Tibial artery (tissue), 4 donors: ENCODE measurements around the gene WNK4.

Experiments used
- DNase-seq, 2 donors: peaks; one replicate each; pipeline ENCODE4 v3.0.0-alpha.2; 2019
- H3K27ac ChIP-seq, 2 donors: fragments of 200-600 bp; sonication (generic) in 1 of 2; 1 replicate in 1 of 2; 2 replicates in 1 of 2; pipeline ENCODE4 v1.5.1; 2018 to 2019; ENCODE audit warnings: mild to moderate bottlenecking in 1 of 2
- H3K27me3 ChIP-seq, 2 donors: fragments of 200-600 bp; sonication (generic) in 1 of 2; one replicate each; pipeline versions ENCODE4 v1.5.1 to v1.6.0; 2016 to 2019
- H3K36me3 ChIP-seq, 3 donors: fragments of 200-600 bp; sonication (generic) in 2 of 3; one replicate each; pipeline ENCODE4 v1.5.1; 2016 to 2019; ENCODE audit warnings: mild to moderate bottlenecking in 2 of 3
- H3K4me1 ChIP-seq, 4 donors: fragments of 200-600 bp; sonication (generic) in 2 of 4; 1 replicate in 3 of 4; 2 replicates in 1 of 4; pipeline ENCODE4 v1.5.1; 2016 to 2019
- H3K4me3 ChIP-seq, 2 donors: fragments of 200-600 bp; sonication (generic) in 1 of 2; 1 replicate in 1 of 2; 2 replicates in 1 of 2; pipeline ENCODE4 v1.5.1; 2018 to 2019; ENCODE audit warnings: mild to moderate bottlenecking in 2 of 2
- H3K9me3 ChIP-seq, 3 donors: fragments of 200-600 bp; sonication (generic) in 1 of 3; one replicate each; pipeline ENCODE4 v1.5.1; 2016 to 2019
- intact Hi-C: fragments of 100-400 bp; cut with DNase I; formaldehyde crosslinking; loops from one replicate; pipeline ENCODE4 v1.15.0; 2023; ENCODE audit warnings: low total_unique reads
- TF ChIP-seq, protein P1 (sequence below), 2 experiments: fragments of 200-600 bp in 1 of 2; fragments of 450-650 bp in 1 of 2; IDR thresholded peaks; one replicate each; pipeline ENCODE4 v1.5.1; 2017 to 2019; ENCODE audit warnings: antibody characterized with exemption in 2 of 2, mild to moderate bottlenecking in 1 of 2, moderate library complexity in 1 of 2

Gene WNK4

DNA sequence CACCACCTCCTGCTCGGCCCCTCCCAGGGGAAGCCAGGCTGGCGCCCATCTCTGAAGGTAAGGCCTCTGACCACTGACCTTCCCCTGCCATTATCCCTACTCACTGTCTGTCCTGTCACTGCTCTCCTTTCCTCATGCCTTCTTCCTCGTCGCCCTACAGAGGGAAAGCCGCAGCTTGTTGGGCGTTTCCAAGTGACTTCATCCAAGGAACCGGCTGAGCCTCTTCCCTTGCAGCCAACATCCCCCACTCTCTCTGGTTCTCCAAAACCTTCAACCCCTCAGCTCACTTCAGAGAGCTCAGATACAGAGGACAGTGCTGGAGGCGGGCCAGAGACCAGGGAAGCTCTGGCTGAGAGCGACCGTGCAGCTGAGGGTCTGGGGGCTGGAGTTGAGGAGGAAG is 15.1 kb downstream of the WNK4 start:
- intact Hi-C loops = no loop called here
- peaks cover 0 to 21% (median 4%) of the 10 kb centered on the region in 3 donors for H3K36me3 ChIP-seq
- no peak for DNase-seq
- H3K4me1 ChIP-seq = peaks cover 0 to 22% (median 19%) of the 10 kb centered on the region in 4 donors
- TF ChIP-seq, protein P1, sequence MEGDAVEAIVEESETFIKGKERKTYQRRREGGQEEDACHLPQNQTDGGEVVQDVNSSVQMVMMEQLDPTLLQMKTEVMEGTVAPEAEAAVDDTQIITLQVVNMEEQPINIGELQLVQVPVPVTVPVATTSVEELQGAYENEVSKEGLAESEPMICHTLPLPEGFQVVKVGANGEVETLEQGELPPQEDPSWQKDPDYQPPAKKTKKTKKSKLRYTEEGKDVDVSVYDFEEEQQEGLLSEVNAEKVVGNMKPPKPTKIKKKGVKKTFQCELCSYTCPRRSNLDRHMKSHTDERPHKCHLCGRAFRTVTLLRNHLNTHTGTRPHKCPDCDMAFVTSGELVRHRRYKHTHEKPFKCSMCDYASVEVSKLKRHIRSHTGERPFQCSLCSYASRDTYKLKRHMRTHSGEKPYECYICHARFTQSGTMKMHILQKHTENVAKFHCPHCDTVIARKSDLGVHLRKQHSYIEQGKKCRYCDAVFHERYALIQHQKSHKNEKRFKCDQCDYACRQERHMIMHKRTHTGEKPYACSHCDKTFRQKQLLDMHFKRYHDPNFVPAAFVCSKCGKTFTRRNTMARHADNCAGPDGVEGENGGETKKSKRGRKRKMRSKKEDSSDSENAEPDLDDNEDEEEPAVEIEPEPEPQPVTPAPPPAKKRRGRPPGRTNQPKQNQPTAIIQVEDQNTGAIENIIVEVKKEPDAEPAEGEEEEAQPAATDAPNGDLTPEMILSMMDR (IDR thresholded peaks at IDR 0.05) = no peak
- no peaks in the 10 kb centered on the region for H3K27me3 ChIP-seq
- no peak overlapping the region for H3K4me3 ChIP-seq
- no peaks in the 10 kb centered on the region for H3K9me3 ChIP-seq
- no peak overlapping the region for H3K27ac ChIP-seq

DNA sequence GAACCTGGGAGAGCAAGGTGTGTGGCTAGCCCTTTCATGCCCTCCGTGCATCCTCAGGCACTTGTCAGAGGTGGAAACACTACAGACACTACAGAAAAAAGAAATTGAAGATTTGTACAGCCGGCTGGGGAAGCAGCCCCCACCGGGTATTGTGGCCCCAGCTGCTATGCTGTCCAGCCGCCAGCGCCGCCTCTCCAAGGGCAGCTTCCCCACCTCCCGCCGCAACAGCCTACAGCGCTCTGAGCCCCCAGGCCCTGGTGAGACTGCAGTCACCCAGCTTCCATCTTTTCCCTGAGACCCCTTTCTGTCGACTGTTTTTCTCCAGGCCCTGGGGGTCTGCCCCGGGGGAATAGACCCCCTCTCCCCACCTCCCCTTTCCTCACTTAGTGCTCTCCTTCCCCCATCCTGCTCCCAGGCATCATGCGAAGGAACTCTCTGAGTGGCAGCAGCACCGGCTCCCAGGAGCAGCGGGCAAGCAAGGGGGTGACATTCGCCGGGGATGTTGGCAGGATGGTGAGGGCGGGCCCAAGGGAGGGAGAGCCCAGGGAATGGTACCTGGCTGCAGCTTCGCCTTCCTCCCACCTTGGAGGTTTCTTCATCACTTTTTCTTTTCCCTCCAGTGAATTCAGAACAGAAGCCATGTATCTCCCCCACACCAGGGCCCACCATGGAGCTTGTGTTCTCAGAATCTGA is 15.8 kb downstream of the WNK4 start:
- intact Hi-C loops = no loop called here
- no peak overlapping the region for H3K27ac ChIP-seq

DNA sequence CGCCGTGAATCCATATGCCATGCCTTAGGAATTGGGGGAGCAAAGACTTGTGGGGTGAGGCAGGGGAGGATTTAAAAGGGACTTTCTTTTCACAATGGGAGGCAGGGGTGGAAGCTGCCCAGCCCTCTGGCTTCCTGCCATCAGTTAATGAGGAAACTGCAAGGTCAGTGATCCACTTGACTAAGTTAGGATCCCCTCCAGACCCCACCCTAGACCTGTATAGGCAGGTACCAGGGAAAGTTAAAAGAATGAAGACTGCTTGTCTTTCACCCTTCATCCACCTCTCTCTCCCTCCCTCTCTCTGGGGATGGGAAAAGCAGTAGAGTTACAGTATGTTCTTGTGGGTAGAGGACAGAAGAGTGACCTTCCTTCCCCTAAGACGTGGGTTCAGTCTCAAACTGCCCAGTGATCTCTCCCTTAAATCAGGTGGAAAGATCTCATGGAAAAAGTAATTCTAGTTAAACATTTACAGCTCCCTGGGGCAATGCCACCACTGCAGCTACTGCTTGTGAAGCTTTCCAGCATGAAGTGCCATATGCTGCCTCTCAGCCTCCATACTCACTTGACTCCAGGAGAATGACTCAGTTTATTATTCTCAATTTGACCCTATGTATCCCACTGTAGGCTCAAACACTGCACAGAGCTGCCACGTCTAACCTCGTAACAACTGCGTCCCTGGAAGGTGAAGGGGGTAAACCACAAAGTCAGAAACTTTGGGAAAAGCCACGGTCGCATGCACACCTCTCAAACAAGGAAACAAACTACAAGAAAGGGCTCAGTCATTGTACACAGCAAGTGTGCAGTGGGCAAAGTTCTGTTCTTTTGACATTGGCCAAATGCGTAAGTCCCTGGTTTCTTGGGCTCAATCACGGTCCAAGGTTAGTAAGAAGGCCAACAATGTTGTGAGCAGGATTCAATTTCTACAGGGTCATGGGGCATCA is 16.9 kb downstream of the WNK4 start:
- Histone ChIP-seq H3K36me3 (peaks cover 0 to 21% (median 4%) of the 10 kb centered on the region in 3 donors), H3K9me3 (no peaks in the 10 kb centered on the region), H3K27me3 (no peaks in the 10 kb centered on the region), H3K27ac (no peak overlapping the region), H3K4me1 (peaks cover 0 to 22% (median 19%) of the 10 kb centered on the region in 4 donors), H3K4me3 (peak overlapping the region; percentile 61 to 65)
- TF ChIP-seq, protein P1 (IDR thresholded peaks at IDR 0.05) = no peak
- intact Hi-C loops = no loop called here
- no peak for DNase-seq

More for the DNA sequence above, 15.8 kb downstream of the WNK4 start:
- TF ChIP-seq, protein P1 (IDR thresholded peaks at IDR 0.05) = no peak
- no peak overlapping the region for H3K4me3 ChIP-seq
- peaks cover 0 to 22% (median 19%) of the 10 kb centered on the region in 4 donors for H3K4me1 ChIP-seq
- H3K9me3 ChIP-seq = no peaks in the 10 kb centered on the region
- peaks cover 0 to 21% (median 4%) of the 10 kb centered on the region in 3 donors for H3K36me3 ChIP-seq
- no peaks in the 10 kb centered on the region for H3K27me3 ChIP-seq
- DNase-seq = no peak

DNA sequence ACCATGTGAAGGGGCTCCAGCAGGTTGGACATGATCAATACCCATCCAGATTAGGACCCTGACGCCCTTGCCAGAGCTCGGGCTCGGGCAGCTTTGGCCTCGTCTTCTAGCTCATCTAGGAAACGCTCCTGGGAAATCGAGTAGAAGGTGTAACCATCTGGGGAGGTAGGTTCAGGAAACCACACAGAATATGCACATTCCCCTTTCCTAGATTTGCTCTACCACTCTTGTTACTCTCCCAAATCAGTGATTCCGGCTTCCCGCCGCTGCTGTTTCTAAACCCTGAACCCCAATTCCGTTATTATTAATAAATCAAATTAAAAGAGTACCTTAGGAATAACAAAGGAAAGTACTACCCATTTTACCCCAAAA is 17.6 kb downstream of the WNK4 start:
- Histone ChIP-seq H3K4me3 (peak overlapping the region; percentile 61 to 65), H3K27me3 (no peaks in the 10 kb centered on the region), H3K36me3 (peaks cover 0 to 21% (median 4%) of the 10 kb centered on the region in 3 donors), H3K4me1 (peaks cover 0 to 22% (median 19%) of the 10 kb centered on the region in 4 donors), H3K27ac (peak overlapping the region; percentile 67), H3K9me3 (no peaks in the 10 kb centered on the region)
- no peak for DNase-seq
- TF ChIP-seq, protein P1 (IDR thresholded peaks at IDR 0.05) = no peak
- intact Hi-C loops = no loop called here

DNA sequence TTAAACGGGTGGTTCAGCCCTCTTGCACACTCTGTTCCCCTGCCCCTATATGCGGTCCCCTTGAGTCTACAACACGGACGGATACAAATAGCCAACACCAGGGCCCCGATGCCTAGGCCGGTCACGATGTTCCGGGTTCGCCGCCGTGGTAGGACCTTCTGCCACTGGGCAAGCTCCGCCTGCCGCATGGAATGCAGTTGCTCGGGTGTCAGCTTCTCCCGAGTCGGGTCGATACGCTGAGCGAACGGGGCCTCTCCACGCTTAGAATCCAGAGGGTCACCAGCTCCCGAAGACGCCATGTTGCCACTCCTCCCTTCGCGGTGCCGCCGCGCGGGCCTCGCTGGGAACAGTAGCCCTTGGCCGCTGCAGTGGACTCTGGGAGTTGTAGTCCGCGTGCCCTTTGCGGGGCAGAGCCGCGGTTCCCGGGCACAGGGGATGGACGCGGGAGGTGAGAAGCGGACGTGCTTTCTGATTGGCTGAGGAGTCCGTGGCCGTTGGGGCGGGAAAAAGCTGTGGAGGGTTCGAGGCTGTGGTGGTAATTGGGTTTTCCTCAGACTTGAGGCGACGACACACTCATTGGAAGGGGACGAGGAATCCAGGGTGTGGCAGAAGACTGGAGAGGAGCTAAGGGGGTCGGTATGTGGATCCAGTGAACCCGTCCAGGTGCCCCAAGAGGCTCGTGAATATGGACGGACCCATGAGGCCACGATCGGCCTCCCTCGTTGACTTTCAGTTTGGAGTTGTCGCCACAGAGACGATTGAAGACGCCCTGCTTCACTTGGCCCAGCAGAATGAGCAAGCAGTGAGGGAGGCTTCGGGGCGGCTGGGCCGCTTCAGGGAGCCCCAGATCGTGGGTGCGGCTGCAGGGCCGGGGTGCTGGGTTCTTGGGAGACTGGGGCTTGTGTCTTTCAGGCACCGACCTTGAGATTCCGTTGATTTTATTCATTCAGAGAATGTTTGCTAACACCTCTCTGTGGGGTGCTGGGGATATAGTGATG is 18.3 kb downstream of the WNK4 start, which contains the start of the genes CNTD1 and COA3:
Gene CNTD1, plus strand, starts transcription at position 479 of the 998 bp plus-strand sequence. Its CDS starts 207 bp downstream, at position 686.
Gene COA3, minus strand, starts transcription at position 322 of the 998 bp plus-strand sequence. Its CDS starts 23 bp downstream, at position 299.
- TF ChIP-seq, protein P1 (IDR thresholded peaks at IDR 0.05) = no peak
- Histone ChIP-seq H3K27ac (peak within 1 kb of the TSS; percentile 67), H3K4me3 (peak within 1 kb of the TSS; percentile 61 to 65), H3K27me3 (no peaks in the 10 kb centered on the region), H3K36me3 (peaks cover 0 to 21% (median 4%) of the 10 kb centered on the region in 3 donors), H3K9me3 (no peaks in the 10 kb centered on the region), H3K4me1 (peaks cover 0 to 22% (median 19%) of the 10 kb centered on the region in 4 donors)
- intact Hi-C loops = no loop called here
- DNase-seq = peak; percentile 84 to 89
